HG03039 (cell line): Measurements from ENCODE around the gene GRIN1.
A peak's percentile ranks its signal among the peaks of the same experiment; 100 is the strongest.

Experiments used
- ATAC-seq: cut with Tn5 transposase; IDR thresholded peaks from one replicate; pipeline ENCODE4 v1.9.1; 2021; ENCODE audit warnings: mild to moderate bottlenecking, moderate library complexity; ENCODE audit not compliant: unreplicated experiment

The GRIN1 gene

DNA sequence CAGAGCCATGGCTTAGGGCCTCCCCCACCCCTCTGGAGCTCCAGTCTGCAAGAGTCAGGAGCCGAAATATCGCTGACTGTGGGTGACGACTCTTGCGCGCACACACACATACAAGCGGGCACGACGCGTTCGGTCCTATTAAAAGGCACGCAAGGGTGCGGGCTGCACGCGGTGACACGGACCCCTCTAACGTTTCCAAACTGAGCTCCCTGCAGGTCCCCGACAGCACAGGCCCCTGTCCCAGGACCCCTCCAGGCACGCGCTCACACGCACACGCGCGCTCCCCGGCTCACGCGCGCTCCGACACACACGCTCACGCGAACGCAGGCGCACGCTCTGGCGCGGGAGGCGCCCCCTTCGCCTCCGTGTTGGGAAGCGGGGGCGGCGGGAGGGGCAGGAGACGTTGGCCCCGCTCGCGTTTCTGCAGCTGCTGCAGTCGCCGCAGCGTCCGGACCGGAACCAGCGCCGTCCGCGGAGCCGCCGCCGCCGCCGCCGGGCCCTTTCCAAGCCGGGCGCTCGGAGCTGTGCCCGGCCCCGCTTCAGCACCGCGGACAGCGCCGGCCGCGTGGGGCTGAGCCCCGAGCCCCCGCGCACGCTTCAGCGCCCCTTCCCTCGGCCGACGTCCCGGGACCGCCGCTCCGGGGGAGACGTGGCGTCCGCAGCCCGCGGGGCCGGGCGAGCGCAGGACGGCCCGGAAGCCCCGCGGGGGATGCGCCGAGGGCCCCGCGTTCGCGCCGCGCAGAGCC lies at the start of gene GRIN1:
TSS of gene GRIN1 (plus strand) at position 433 of the 746 bp plus-strand sequence. CDS start 333 bp downstream, outside the sequence.
- no peak for ATAC-seq

DNA sequence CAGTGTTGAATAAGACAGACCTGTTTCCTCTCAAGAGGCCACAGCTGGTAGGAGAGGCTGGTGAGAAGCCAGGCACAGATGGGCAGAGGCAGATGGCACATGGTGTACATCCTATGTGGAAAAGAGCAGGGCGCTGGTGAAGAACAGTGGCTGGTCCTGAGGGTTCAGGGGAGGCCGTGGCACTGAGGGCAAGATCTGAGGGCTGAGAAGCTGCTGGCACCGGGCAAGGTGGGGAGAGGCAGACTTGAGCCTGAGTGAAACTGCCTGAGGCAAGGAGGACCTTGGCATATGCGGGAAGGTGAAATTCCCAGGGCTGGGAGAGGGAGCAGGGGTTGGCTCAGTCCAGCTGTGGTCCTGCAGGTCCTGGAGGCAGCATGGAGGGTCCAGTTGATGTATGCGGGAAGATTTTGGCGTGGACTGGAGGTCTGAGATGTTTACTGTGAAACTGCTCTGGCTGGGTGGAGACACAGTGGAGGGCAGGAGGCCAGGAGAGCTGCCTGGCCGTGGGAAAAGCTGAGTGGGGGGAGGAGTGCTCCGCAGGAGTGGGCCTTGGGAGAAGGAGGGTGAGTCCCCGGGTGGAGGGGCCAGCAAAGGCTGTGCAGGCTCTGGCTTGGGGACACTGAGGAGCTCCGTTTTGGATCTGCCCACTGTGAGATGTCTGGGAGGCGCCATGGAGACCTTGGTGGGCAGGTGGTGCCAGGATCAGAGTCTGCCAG lies 49.6 kb upstream of the GRIN1 start:
- ATAC-seq: no peak

DNA sequence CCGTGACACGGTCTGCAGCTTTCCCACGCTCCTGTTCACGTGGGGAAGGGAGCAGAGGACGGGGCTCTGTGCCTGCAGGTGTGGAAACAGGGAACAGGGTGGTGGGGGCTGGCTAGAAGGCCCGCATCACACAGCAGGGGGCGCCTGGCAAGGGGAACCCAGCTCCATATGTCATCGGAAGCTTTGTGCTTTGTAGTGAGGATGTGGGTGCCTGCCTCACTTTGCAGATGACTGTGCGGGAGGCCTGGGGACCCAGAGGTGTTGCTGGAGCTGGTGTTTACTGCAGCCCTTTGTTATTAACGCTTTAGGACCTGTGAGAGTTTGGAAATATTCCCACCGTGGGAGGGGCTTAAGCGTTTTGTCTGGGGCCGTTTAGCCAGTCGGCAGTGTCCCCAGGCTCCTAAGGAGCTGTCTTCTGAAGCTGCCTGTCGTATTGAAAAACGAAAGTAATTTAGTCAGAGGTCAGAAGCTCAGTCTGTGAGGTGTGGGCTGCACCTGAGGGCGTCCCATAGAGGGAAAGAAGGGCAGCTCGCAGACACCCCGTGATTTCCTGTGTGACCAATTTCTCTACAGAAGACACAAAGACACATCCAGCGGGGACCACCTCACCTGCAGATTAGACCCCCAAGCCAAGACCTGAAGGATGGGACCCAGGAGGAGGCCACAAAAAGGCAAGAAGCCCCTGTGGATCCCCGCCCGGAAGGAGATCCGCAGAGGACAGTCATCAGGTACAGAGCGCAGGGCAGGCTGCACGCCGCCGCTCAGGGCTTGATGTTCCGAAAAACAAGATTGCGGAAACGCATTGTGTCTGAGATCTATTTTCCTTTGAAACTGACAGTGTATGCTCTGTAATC lies 43.1 kb upstream of the GRIN1 start:
- peak; percentile 65 for ATAC-seq

DNA sequence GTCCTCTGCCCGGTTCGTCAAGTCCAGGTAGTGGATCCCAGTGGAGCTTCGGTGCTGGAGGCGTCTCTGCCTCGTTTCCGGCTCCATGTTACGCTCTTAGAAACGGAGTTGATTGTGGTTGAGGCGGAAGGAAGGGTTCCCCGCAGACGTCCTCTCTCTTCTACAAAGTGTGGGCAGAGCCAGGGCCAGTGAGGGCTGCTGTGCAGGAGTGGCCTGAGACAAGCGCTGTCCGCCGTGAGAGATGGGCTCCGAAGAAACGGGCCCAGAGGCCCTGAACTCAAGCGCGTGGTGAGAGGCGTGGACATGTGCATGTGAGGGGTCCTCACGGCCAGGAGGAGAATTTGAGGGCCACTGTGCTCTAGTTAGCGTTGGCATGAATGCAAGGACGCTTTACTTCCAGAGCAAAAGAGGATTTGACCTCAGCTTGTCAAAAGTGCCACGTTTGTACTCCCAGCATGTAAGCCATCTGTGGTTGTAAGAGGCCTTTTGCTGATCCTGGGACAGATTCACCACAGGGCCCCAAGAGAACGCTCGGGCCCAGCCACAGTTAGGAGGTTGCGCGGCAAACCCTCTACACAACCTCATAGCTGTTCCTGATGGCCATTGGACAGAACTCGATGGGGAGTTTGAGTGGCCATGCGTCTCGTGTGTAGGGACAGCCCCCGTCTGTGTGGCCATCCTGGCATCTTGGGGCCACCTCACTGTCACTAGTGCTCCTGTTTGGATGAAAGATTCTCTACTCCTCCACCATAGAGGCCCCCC lies 42.0 kb upstream of the GRIN1 start:
- no peak for ATAC-seq

DNA sequence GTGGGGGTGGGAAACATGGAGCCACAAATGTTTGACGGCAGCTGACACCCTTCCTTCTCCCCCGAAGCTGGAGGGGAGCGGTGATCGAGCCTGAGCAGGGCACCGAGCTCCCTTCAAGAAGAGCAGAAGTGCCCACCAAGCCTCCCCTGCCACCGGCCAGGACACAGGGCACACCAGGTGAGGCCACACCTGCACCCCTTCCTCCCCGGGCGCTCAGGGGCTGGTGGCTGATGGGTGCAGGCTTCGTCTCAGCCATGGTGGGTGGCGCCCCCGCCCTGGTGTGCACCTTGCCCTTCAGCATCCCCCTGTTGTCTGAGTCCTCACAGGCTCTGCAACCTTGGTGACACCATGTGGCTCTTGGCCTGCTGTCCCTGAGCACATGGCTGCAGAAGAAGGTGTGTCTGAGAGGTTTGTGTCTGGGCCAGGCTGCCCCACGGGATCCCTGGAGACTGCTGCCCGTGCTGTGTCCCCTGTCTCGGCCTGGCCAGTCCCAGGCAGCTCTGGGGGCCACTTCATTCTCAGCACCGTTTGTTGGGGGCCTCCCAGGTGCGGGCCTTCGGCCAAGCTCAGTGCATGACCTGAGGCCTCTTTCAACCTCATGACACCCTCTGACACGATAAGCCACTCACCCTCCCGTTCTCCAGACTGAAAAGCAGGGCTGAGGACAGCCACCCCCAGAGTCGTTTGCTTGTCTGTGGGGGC lies 41.0 kb upstream of the GRIN1 start:
- ATAC-seq: no peak

GRCh38 chr9:137099231-137099630 lies 39.7 kb upstream of the GRIN1 start:
- no peak for ATAC-seq

DNA sequence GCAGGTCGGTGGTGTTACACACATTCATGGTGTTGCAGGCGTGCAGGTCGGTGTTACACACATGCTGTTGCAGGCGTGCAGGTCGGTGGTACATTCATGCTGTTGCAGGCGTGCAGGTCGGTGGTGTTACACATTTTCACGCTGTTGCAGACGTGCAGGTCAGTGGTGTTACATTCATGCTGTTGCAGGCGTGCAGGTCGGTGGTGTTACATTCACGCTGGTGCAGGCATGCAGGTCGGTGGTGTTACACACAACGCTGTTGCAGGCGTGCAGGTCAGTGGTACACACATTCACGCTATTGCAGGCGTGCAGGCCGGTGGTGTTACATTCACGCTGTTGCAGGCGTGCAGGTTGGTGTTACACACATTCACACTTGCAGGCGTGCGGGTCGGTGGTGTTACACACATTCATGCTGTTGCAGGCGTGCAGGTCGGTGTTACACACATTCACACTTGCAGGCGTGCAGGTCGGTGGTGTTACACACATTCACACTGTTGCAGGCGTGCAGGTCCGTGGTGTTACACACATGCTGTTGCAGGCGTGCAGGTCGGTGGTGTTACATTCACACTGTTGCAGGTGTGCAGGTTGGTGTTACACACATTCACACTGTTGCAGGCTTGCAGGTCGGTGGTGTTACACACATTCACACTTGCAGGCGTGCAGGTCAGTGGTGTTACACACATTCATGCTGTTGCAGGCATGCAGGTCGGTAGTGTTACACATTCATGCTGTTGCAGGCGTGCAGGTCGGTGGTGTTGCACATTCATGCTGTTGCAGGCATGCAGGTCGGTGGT lies 35.6 kb upstream of the GRIN1 start:
- ATAC-seq: no peak

DNA sequence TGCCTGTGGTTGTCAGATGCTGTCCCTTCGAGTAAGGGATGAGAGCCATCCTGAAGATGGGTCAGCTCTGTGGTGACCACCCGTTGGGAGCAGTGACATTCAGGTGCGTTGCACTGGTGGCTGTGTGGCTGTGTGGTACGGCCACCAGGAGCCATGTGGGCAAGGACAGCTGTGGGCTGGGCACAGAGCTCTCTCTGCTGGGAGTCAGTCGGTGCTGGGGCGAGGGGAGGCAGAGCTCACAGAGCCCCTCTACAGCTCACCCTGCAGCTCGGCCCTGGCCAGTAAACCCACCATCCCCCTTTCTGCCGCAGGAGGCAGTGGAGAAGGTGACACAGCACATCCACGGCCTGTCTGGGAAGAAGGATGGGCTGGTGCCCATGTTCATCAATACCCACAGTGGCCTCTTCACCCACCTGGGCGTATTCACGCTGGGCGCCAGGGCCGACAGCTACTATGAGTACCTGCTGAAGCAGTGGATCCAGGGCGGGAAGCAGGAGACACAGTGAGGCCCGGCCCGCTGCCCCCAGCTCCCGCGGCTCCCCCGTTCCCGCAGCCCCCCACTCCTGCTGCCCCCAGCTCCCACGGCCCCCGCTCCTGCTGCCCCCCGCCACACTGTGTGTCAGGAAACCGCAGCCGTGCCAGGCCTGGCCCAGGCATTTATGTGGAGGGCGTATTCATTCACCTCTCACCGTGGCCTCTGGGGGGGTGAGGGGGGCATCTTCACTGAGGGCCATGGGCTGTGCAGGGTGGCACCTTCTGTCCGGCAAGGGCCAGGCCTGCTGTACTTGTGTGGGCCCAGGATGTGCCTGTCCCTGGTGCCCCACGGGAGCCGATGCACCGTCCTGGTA lies 32.9 kb upstream of the GRIN1 start:
- ATAC-seq: no peak

DNA sequence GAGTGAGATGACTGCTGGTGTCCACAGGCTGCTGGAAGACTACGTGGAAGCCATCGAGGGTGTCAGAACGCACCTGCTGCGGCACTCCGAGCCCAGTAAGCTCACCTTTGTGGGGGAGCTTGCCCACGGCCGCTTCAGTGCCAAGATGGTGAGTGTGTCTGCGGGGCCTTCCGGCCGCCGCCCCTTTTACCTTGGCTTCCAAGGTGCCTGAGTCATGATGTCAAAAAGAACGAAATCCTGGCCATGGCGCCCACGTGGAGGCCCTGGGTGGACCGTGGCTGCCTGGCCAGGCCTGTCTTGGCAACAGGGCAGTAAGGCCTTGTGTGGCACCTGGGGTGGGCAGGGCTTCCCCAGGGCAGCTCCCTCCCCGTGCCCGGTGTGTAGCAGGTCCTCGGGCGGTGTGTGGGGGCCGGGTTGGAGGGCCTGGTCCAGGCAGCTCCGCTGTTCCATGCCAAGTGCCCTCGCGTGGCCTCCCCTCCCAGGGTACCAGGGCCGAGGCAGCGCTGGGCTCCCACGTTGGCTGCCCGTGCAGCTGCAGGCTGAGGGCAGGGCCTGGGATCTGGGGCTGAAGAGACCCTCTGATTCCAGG lies 32.2 kb upstream of the GRIN1 start:
- ATAC-seq: no peak

GRCh38 chr9:137107312-137107921 lies 31.5 kb upstream of the GRIN1 start:
- ATAC-seq: no peak

- no peak for ATAC-seq
Measured at GRCh38 chr9:137107982-137108381, 31.0 kb upstream of the GRIN1 start.

DNA sequence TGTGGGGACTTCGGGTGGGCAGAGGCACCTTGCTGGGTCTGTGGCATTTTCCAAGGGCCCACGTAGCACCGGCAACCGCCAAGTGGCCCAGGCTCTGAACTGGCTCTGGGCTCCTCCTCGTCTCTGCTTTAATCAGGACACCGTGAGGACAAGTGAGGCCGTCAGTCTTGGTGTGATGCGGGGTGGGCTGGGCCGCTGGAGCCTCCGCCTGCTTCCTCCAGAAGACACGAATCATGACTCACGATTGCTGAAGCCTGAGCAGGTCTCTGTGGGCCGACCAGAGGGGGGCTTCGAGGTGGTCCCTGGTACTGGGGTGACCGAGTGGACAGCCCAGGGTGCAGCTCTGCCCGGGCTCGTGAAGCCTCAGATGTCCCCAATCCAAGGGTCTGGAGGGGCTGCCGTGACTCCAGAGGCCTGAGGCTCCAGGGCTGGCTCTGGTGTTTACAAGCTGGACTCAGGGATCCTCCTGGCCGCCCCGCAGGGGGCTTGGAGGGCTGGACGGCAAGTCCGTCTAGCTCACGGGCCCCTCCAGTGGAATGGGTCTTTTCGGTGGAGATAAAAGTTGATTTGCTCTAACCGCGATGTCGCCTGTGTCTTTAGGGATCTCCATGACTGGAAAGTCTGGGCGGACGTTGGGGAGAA lies 30.2 kb upstream of the GRIN1 start:
- ATAC-seq: no peak

DNA sequence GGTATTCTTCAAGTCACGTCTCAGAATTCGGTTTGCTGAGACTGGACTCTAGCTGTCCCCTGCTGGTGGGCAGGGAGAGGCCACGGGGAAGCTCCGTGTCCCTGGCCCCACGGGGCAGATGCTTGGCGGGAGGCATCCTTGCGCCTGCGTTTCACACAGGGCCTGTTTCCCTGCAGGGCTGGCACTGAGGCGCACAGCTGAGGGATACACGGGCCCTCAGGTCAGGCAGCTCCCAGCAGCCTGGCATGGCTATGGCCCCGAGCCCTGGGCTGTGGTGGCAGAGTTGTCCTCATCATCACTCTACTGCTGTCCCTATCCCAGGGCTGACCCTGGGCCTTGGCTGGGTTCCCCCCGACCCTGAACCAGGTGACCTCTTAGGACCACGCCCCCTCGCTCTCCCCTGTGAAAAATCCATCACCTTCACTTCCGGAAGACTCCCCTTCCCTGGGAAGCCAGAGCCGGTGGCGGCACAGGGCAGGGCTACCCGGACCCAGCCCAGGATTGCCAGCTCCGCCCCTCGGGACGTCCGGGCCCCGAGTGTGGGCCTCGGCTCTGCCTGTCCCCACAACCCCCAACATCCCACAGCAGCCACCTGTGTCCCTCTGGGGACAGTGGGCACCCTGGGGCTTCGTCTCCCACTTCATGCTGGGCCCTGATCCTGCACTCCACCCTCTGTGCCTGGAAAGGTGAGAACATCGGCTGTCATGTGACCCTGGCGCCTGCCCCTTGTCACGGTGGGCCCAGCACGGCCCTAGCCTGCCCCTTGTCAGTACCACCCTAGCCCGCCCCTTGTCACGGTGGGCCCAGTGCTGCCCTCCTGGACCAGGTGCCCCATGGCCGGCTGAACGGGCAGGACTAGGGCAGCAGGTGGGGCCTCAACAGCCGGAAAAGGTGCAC lies 29.5 kb upstream of the GRIN1 start:
- ATAC-seq: no peak

DNA sequence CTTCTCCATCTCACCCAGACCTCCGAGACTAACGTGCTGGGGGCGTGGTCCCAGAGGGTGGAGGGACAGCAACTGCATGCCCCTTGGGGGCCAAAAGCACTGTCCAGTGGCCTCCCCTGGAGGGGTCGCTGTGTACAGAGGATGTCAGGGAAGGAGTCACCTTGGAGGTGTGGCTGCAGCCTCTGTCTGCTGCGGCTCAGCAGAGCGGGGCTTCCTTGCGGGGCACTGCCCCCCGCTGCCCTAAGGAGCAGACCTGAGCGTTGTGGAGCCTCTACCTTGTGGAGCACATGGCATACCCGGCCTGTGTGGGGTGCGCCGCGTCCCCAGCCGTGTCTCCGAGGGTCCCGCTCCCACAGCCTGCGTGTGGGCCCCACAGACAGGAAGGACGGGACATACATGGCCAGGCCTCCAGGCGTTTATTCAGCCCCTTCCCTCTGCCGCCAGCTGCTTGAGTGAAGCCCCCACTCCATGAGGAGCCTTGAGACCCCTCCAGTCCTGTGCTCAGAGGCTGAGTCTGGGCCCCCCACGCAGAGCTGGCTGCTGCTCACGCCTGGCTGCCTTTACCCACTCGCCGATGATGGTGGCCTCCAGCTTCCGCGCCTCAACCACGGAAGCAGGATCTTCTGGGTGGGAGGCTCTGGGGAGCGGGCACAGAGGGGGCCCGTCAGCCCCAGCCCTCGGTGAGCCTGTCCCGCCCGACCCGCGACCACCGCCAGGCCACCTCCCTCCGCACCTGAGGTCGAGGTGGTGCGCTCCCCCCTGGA lies 28.6 kb upstream of the GRIN1 start:
- ATAC-seq: no peak
